T-helper 9 cell (primary cell): ENCODE data around the gene KLK5.

Experiments
- DNase-seq: peaks from one replicate; pipeline ENCODE4 v3.0.0-alpha.2; 2020

Gene KLK5

GRCh38 chr19:50968716-50969412 is 16.0 kb upstream of the KLK5 start:
- DNase-seq = no peak

GRCh38 chr19:50967929-50968715 is 15.3 kb upstream of the KLK5 start:
- DNase-seq = no peak

- no peak for DNase-seq
These were observed 11.4 kb upstream of the KLK5 start for GRCh38 chr19:50964266-50964665.

- DNase-seq = no peak
These were observed 10.5 kb upstream of the KLK5 start for GRCh38 chr19:50963381-50963780.

- no peak for DNase-seq
These were observed 9.4 kb upstream of the KLK5 start for GRCh38 chr19:50962245-50962644.

- no peak for DNase-seq
These were observed 7.1 kb upstream of the KLK5 start for GRCh38 chr19:50959731-50960500.

- DNase-seq = no peak
These were observed 4.7 kb upstream of the KLK5 start for GRCh38 chr19:50957587-50957986.

GRCh38 chr19:50949861-50950260 is 3.0 kb downstream of the KLK5 start:
- DNase-seq = no peak

GRCh38 chr19:50947123-50947522 is 5.7 kb downstream of the KLK5 start:
- no peak for DNase-seq

- DNase-seq = no peak
These were observed 8.0 kb downstream of the KLK5 start for GRCh38 chr19:50944795-50945194.

GRCh38 chr19:50943074-50943828 is 9.6 kb downstream of the KLK5 start:
- DNase-seq = no peak

GRCh38 chr19:50939596-50939995 is 13.2 kb downstream of the KLK5 start:
- no peak for DNase-seq

- DNase-seq = no peak
These were observed 19.2 kb downstream of the KLK5 start for GRCh38 chr19:50933640-50934039.

GRCh38 chr19:50932690-50933083 is 20.2 kb downstream of the KLK5 start:
- no peak for DNase-seq

- DNase-seq = no peak
These were observed 20.7 kb downstream of the KLK5 start for GRCh38 chr19:50932018-50932689.

- no peak for DNase-seq
These were observed 21.8 kb downstream of the KLK5 start for GRCh38 chr19:50931023-50931422.

- no peak for DNase-seq
These were observed 24.0 kb downstream of the KLK5 start for GRCh38 chr19:50928831-50929230.

GRCh38 chr19:50926144-50926543 is 26.7 kb downstream of the KLK5 start:
- DNase-seq = no peak

- DNase-seq = no peak
These were observed 27.1 kb downstream of the KLK5 start for GRCh38 chr19:50925734-50926133.

GRCh38 chr19:50924586-50924985 is 28.3 kb downstream of the KLK5 start:
- DNase-seq = no peak

- DNase-seq = peak; percentile 58
These were observed 30.5 kb downstream of the KLK5 start for GRCh38 chr19:50922317-50922853.
